GM18867 (cell line): ENCODE data around the gene FAM32A.

Experiments used
- ATAC-seq: cut with Tn5 transposase; IDR thresholded peaks from one replicate; pipeline ENCODE4 v1.9.1; 2021; ENCODE audit warnings: mild to moderate bottlenecking, moderate library complexity; ENCODE audit not compliant: unreplicated experiment

Gene FAM32A

GRCh38 chr19:16222806-16223205 lies 37.6 kb downstream of the FAM32A start:
- ATAC-seq: no peak

GRCh38 chr19:16223746-16224145 lies 38.5 kb downstream of the FAM32A start:
- ATAC-seq: no peak

- ATAC-seq: no peak
Measured at GRCh38 chr19:16224293-16225045, 39.3 kb downstream of the FAM32A start.

DNA sequence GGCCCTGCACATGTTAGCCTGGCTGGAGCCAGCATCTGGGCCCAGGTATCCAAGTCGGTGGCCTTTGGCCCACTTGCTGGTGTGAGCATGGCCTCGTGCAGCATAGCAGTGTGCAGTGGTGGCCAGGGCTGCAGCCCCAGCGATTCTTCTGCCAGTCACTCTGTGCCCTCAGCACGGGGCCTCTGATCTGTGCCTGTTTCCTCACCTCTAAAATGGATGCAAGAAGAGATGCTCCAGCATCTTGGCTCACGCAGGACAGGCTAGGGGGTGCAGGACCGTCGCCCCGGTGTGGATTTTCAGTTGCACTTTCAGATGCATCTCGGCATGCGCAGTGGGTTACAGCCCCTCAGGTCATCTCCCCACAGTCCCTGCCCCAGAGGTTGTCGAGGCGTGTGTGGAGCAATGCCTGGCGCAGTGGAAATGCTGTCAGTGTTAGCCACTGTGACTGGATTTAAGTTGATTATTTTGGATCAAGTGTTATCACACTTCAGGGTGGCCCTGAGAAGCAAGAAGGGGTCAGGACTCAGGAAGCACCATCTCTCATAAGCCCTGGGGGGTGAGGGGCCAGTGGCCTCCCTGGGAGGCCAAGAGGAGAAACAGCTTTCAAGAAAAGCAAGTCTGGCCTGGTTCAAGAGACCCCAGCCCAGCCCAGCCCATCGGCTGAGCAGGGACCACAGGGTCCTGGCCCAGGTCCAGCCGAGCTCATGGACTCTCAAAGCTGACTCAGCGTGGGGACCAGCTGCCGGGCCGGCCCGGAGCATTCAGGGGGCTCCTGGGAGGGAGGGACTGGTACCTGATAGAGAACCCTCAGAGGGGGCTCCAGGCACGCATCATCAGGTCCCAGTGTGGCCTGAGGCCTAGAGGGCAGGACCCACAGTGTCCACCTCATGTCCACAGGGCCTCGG lies 40.3 kb downstream of the FAM32A start:
- ATAC-seq: no peak

GRCh38 chr19:16226184-16226591 lies 41.0 kb downstream of the FAM32A start:
- no peak for ATAC-seq

- no peak for ATAC-seq
Measured at GRCh38 chr19:16226878-16227836, 41.9 kb downstream of the FAM32A start.

DNA sequence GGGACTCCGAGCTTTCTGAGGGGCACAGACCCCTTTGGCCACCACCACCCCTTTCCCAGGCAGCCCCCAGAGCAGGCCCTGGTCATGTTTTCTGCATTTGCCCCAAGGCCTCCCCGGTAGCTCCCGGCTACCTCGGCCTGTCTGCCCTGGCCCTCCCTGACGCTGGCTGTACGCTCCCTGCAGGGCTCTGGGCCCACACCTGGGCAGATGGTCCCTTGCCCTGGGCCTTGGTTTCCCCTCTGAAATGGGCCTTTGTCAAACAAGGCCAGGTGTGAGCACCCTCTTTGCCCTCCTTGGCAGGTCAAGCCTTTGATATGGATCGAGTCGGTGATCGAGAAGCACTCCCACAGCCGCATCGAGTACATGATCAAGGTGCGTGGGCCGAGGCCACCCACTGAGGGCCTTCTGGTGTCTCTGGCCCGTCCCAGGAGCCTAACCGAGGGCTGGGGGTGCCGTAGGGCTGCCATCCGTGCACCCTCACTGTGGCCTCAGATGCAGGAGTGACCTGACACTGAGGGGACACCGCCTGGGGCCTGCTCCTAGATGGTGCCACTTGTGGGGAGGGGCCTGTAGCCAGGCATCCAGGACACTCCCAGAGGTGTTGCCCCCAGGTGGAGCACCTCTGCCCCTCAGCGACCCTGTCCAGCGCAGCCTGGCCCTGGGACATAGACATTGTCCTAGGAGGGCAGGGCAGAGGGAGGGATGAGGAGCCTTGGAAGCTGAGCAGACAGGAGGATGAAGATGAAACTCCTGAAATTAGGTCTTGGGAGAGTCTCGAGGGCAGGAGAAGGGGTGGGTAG lies 42.8 kb downstream of the FAM32A start:
- ATAC-seq: no peak

DNA sequence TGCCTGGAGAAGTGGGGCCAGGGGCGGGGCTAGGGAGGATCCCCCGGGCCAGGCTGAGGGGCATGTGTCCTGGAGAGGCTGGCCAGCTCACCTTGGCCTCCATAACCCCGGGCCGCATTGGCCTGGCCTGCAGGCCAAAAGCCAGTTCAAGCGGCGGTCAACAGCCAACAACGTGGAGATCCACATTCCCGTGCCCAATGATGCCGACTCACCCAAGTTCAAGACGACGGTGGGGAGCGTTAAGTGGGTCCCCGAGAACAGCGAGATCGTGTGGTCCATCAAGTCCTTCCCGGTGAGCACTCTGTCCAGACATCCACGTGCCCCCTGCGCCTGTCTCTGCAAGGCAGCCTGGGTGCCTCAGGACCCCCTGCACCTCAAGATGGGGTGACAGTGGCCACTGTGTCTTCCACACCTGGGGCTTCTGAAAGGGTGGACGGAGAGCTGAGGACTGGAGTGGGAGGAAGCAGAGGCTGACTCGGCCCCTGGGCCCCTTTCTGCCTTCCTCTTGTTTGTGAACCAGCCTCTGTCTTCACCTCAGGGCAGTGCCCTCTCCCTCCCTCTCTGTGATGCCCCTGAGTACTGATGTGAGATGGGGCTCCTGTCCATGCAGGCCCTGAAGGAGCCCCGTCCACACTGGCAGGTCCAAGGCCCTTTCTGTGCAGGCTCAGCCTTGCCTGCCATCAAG lies 43.6 kb downstream of the FAM32A start:
- ATAC-seq: no peak

- ATAC-seq: no peak
Measured at GRCh38 chr19:16229322-16229641, 44.1 kb downstream of the FAM32A start.

GRCh38 chr19:16232127-16232526 lies 46.9 kb downstream of the FAM32A start:
- ATAC-seq: no peak

GRCh38 chr19:16232568-16232967 lies 47.4 kb downstream of the FAM32A start:
- ATAC-seq: no peak

DNA sequence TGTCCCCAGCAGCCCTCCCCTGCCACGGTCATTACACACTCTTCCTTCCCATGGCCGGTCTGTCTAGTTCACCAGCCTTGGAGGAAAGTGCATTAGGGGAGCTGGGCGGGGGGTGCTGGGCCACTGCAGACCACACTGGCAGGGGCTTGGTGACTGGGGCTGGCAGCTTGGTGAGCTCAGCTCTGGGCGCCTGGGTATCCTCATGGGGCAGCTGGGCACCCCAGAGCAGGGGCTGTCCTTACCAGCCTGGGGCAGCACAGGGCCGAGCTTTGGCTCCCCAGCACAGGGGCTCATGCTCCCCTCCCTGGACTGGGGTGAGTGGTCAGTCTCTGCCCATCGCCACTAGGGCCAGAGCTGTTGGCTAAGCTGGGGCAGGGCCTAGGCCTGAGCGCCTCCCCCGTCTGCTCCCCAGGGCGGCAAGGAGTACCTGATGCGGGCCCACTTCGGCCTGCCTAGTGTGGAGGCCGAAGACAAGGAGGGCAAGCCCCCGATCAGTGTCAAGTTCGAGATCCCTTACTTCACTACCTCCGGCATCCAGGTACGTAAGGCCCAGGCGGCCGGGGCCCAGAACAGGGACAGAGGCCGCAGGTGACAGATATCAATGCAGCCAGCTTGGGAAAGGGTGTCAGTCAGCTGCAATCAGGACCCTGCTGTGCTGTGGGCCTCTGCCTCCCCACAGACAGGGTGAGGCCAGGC lies 48.0 kb downstream of the FAM32A start:
- no peak for ATAC-seq

DNA sequence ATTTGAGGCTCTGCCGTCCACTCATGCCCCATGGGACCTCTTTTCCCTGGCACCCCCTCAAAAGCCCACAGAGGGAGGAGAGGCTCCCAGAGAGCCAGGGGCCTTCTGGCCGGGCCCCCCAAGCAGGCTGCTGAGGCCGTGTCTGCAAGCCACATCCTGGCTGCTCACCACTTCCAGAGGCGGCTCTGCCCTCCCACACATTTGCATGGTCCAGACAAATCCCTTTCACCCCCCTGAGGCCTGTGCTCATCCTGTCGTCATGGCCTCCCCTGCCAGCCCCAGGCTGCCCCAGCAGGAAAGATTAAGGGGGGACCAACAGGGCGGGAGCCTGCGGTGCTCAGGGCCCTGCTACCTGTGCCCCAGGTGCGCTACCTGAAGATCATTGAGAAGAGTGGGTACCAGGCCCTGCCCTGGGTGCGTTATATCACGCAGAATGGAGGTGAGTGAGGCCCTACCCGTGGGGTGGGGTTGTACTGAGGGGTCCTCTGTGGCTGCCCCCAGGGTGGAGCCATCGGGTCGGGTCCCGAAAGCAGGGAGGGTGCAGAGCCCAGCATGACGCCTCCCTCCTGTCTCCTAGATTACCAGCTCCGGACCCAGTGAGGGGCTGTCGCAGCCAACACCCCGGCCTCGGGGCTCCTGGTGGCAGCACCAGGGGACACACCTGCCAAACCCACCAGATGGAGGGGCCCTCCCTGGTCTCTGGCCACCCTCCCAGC lies 48.8 kb downstream of the FAM32A start:
- ATAC-seq: no peak

- ATAC-seq: no peak
Measured at GRCh38 chr19:16234552-16235445, 49.6 kb downstream of the FAM32A start.

- no peak for ATAC-seq
Measured at GRCh38 chr19:16235811-16236652, 50.8 kb downstream of the FAM32A start.
